ENCODE data around the gene KRT78.
A peak's percentile ranks its signal among the peaks of the same experiment; 100 is the strongest.
"Not testable (repeated sequence)": the region's sequence is repeated elsewhere in the genome, so short reads cannot be mapped to it uniquely, and the experiment has no call there.

The KRT78 gene

GRCh38 chr12:52848661-52849255 lies at the start of gene KRT78:
Gene KRT78, minus strand, starts transcription at chr12:52848994. Its CDS starts 64 bp downstream, at chr12:52848930.
- H3K4me3 Mint-ChIP-seq = no peak within 1 kb of the TSS
- peak within 1 kb of the TSS; percentile 14 to 74 for H3K27ac Mint-ChIP-seq

GRCh38 chr12:52896190-52897100 lies 47.7 kb upstream of the KRT78 start:
- H3K4me1 Mint-ChIP-seq = no peaks in the 10 kb centered on the region
- ATAC-seq (peak; percentile 33), DNase-seq (no peak)
- H3K27me3 Mint-ChIP-seq = no peaks in the 10 kb centered on the region
- no peaks in the 10 kb centered on the region for H3K9me3 Mint-ChIP-seq
- H3K27ac Mint-ChIP-seq = no peak overlapping the region
- no peak overlapping the region for H3K4me3 Mint-ChIP-seq

More at GRCh38 chr12:52848661-52849255, at the start of gene KRT78:
- no peak for DNase-seq
- peaks cover 5% of the 10 kb centered on the region for H3K4me1 Mint-ChIP-seq
- H3K27me3 Mint-ChIP-seq = no peaks in the 10 kb centered on the region
- no peaks in the 10 kb centered on the region for H3K9me3 Mint-ChIP-seq
- no peak for ATAC-seq

- Mint-ChIP-seq H3K4me3 (no peak overlapping the region), H3K4me1 (no peaks in the 10 kb centered on the region), H3K27me3 (no peaks in the 10 kb centered on the region), H3K27ac (no peak overlapping the region), H3K9me3 (no peaks in the 10 kb centered on the region)
- ATAC-seq = peak; percentile 39
- no peak for DNase-seq
Measured at GRCh38 chr12:52895726-52896189, 47.0 kb upstream of the KRT78 start.

- no peaks in the 10 kb centered on the region for H3K27me3 Mint-ChIP-seq
- no peaks in the 10 kb centered on the region for H3K9me3 Mint-ChIP-seq
- H3K27ac Mint-ChIP-seq = no peak overlapping the region
- DNase-seq = no peak
- ATAC-seq = no peak
- H3K4me3 Mint-ChIP-seq = no peak overlapping the region
- H3K4me1 Mint-ChIP-seq = no peaks in the 10 kb centered on the region
Measured at GRCh38 chr12:52892974-52893373, 44.2 kb upstream of the KRT78 start.

GRCh38 chr12:52892207-52892852 lies 43.5 kb upstream of the KRT78 start:
- Mint-ChIP-seq H3K27ac (no peak overlapping the region), H3K27me3 (no peaks in the 10 kb centered on the region), H3K4me1 (no peaks in the 10 kb centered on the region), H3K4me3 (no peak overlapping the region), H3K9me3 (no peaks in the 10 kb centered on the region)
- ATAC-seq (no peak), DNase-seq (no peak)

GRCh38 chr12:52891044-52891443 lies 42.2 kb upstream of the KRT78 start:
- H3K4me1 Mint-ChIP-seq = no peaks in the 10 kb centered on the region

GRCh38 chr12:52890417-52890816 lies 41.6 kb upstream of the KRT78 start:
- no peak overlapping the region for H3K4me3 Mint-ChIP-seq
- no peaks in the 10 kb centered on the region for H3K4me1 Mint-ChIP-seq
- H3K27me3 Mint-ChIP-seq = no peaks in the 10 kb centered on the region
- H3K27ac Mint-ChIP-seq = no peak overlapping the region
- ATAC-seq (no peak), DNase-seq (no peak)
- no peaks in the 10 kb centered on the region for H3K9me3 Mint-ChIP-seq

More at GRCh38 chr12:52891044-52891443, 42.2 kb upstream of the KRT78 start:
- Mint-ChIP-seq H3K27me3 (no peaks in the 10 kb centered on the region), H3K27ac (no peak overlapping the region), H3K9me3 (no peaks in the 10 kb centered on the region), H3K4me3 (no peak overlapping the region)
- DNase-seq (no peak), ATAC-seq (no peak)

- H3K27ac Mint-ChIP-seq = no peak overlapping the region
- peaks cover 10% of the 10 kb centered on the region for H3K27me3 Mint-ChIP-seq
- no peaks in the 10 kb centered on the region for H3K9me3 Mint-ChIP-seq
- peak; percentile 91 for ATAC-seq
- peak; percentile 78 to 83 for DNase-seq
- peaks cover 6% of the 10 kb centered on the region for H3K4me1 Mint-ChIP-seq
- H3K4me3 Mint-ChIP-seq = no peak overlapping the region
Measured at GRCh38 chr12:52884526-52885293, 35.9 kb upstream of the KRT78 start.

- not testable (repeated sequence) for H3K4me3 Mint-ChIP-seq, H3K27ac Mint-ChIP-seq
Measured at GRCh38 chr12:52880499-52880898, 31.7 kb upstream of the KRT78 start.

GRCh38 chr12:52879394-52880351 lies 30.9 kb upstream of the KRT78 start:
- H3K9me3 Mint-ChIP-seq = no peaks in the 10 kb centered on the region
- ATAC-seq = peak; percentile 95
- peaks cover 22% of the 10 kb centered on the region for H3K4me1 Mint-ChIP-seq
- peak; percentile 75 to 78 for DNase-seq
- H3K4me3 Mint-ChIP-seq = peak overlapping the region; percentile 58 to 80
- H3K27ac Mint-ChIP-seq = peak overlapping the region in 1 of 2 donors; percentile 8
- H3K27me3 Mint-ChIP-seq = peaks cover 19% of the 10 kb centered on the region

More at GRCh38 chr12:52880499-52880898, 31.7 kb upstream of the KRT78 start:
- ATAC-seq, H3K9me3 Mint-ChIP-seq, DNase-seq: not testable (repeated sequence)
- Mint-ChIP-seq H3K27me3 (peaks cover 19% of the 10 kb centered on the region), H3K4me1 (peaks cover 18% of the 10 kb centered on the region)

GRCh38 chr12:52878507-52879393 lies 30.0 kb upstream of the KRT78 start:
- no peak for ATAC-seq
- Mint-ChIP-seq H3K4me1 (peaks cover 31% of the 10 kb centered on the region), H3K27ac (no peak overlapping the region), H3K27me3 (peaks cover 19% of the 10 kb centered on the region), H3K4me3 (peak overlapping the region in 1 of 2 donors; percentile 61), H3K9me3 (no peaks in the 10 kb centered on the region)
- no peak for DNase-seq

- peaks cover 37% of the 10 kb centered on the region for H3K4me1 Mint-ChIP-seq
- no peaks in the 10 kb centered on the region for H3K9me3 Mint-ChIP-seq
- DNase-seq = no peak
- ATAC-seq = no peak
- no peak overlapping the region for H3K4me3 Mint-ChIP-seq
- peaks cover 19% of the 10 kb centered on the region for H3K27me3 Mint-ChIP-seq
- H3K27ac Mint-ChIP-seq = no peak overlapping the region
Measured at GRCh38 chr12:52877242-52877641, 28.4 kb upstream of the KRT78 start.

- H3K4me3 Mint-ChIP-seq = no peak overlapping the region
- ATAC-seq (no peak), DNase-seq (no peak)
- H3K27me3 Mint-ChIP-seq = peaks cover 16% of the 10 kb centered on the region
- no peaks in the 10 kb centered on the region for H3K9me3 Mint-ChIP-seq
- no peak overlapping the region for H3K27ac Mint-ChIP-seq
- H3K4me1 Mint-ChIP-seq = peaks cover 37% of the 10 kb centered on the region
Measured at GRCh38 chr12:52876372-52876771, 27.6 kb upstream of the KRT78 start.
